Tibial artery (tissue), 4 donors: ENCODE measurements around the gene UBL4B.

Experiments
- DNase-seq, 2 donors: peaks; one replicate each; pipeline ENCODE4 v3.0.0-alpha.2; 2019
- H3K27ac ChIP-seq, 2 donors: fragments of 200-600 bp; sonication (generic) in 1 of 2; 1 replicate in 1 of 2; 2 replicates in 1 of 2; pipeline ENCODE4 v1.5.1; 2018 to 2019; ENCODE audit warnings: mild to moderate bottlenecking in 1 of 2
- H3K27me3 ChIP-seq, 2 donors: fragments of 200-600 bp; sonication (generic) in 1 of 2; one replicate each; pipeline versions ENCODE4 v1.5.1 to v1.6.0; 2016 to 2019
- H3K36me3 ChIP-seq, 3 donors: fragments of 200-600 bp; sonication (generic) in 2 of 3; one replicate each; pipeline ENCODE4 v1.5.1; 2016 to 2019; ENCODE audit warnings: mild to moderate bottlenecking in 2 of 3
- H3K4me1 ChIP-seq, 4 donors: fragments of 200-600 bp; sonication (generic) in 2 of 4; 1 replicate in 3 of 4; 2 replicates in 1 of 4; pipeline ENCODE4 v1.5.1; 2016 to 2019
- H3K4me3 ChIP-seq, 2 donors: fragments of 200-600 bp; sonication (generic) in 1 of 2; 1 replicate in 1 of 2; 2 replicates in 1 of 2; pipeline ENCODE4 v1.5.1; 2018 to 2019; ENCODE audit warnings: mild to moderate bottlenecking in 2 of 2
- H3K9me3 ChIP-seq, 3 donors: fragments of 200-600 bp; sonication (generic) in 1 of 3; one replicate each; pipeline ENCODE4 v1.5.1; 2016 to 2019
- intact Hi-C: fragments of 100-400 bp; cut with DNase I; formaldehyde crosslinking; loops from one replicate; pipeline ENCODE4 v1.15.0; 2023; ENCODE audit warnings: low total_unique reads
- TF ChIP-seq, protein P1 (sequence below), 2 experiments: fragments of 200-600 bp in 1 of 2; fragments of 450-650 bp in 1 of 2; IDR thresholded peaks; one replicate each; pipeline ENCODE4 v1.5.1; 2017 to 2019; ENCODE audit warnings: antibody characterized with exemption in 2 of 2, mild to moderate bottlenecking in 1 of 2, moderate library complexity in 1 of 2

UBL4B gene

DNA sequence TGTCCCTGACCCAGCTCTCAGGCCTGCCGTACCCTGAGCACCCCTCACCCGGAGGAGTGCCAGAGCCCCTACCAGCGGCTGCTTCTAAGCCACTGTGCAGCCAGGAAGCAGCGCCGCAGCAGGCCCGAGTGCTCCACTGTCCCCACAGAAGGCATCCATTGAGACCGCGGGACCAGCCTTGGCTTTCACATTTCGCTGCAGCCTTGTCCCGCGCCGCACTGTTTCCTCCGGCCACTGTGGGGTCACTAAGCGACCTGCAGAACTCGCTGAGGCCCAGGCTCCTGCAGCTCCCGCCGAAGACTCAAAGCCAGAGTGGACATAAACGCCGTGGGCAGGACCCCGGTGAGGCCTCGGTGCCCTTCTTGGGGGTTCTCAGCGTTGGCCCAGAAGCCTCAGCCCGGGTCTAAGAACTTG, 44.8 kb upstream of the UBL4B start:
- Histone ChIP-seq H3K4me1 (peaks cover 0 to 19% (median 7%) of the 10 kb centered on the region in 4 donors), H3K27ac (no peak overlapping the region), H3K4me3 (no peak overlapping the region), H3K9me3 (peaks cover 0 to 9% (median 3%) of the 10 kb centered on the region in 3 donors), H3K36me3 (no peaks in the 10 kb centered on the region), H3K27me3 (peaks cover 0 to 57% of the 10 kb centered on the region in 2 donors)
- TF ChIP-seq, protein P1, sequence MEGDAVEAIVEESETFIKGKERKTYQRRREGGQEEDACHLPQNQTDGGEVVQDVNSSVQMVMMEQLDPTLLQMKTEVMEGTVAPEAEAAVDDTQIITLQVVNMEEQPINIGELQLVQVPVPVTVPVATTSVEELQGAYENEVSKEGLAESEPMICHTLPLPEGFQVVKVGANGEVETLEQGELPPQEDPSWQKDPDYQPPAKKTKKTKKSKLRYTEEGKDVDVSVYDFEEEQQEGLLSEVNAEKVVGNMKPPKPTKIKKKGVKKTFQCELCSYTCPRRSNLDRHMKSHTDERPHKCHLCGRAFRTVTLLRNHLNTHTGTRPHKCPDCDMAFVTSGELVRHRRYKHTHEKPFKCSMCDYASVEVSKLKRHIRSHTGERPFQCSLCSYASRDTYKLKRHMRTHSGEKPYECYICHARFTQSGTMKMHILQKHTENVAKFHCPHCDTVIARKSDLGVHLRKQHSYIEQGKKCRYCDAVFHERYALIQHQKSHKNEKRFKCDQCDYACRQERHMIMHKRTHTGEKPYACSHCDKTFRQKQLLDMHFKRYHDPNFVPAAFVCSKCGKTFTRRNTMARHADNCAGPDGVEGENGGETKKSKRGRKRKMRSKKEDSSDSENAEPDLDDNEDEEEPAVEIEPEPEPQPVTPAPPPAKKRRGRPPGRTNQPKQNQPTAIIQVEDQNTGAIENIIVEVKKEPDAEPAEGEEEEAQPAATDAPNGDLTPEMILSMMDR (IDR thresholded peaks at IDR 0.05) = no peak
- DNase-seq = no peak
- intact Hi-C loops = no loop called here

GRCh38 chr1:110067893-110068645, 44.2 kb upstream of the UBL4B start:
- Histone ChIP-seq H3K36me3 (no peaks in the 10 kb centered on the region), H3K9me3 (peaks cover 0 to 9% (median 3%) of the 10 kb centered on the region in 3 donors), H3K4me3 (no peak overlapping the region), H3K27me3 (peaks cover 0 to 57% of the 10 kb centered on the region in 2 donors), H3K4me1 (peaks cover 0 to 19% (median 7%) of the 10 kb centered on the region in 4 donors), H3K27ac (no peak overlapping the region)
- no peak for DNase-seq
- intact Hi-C loops = no loop called here
- TF ChIP-seq, protein P1 (IDR thresholded peaks at IDR 0.05) = no peak

DNA sequence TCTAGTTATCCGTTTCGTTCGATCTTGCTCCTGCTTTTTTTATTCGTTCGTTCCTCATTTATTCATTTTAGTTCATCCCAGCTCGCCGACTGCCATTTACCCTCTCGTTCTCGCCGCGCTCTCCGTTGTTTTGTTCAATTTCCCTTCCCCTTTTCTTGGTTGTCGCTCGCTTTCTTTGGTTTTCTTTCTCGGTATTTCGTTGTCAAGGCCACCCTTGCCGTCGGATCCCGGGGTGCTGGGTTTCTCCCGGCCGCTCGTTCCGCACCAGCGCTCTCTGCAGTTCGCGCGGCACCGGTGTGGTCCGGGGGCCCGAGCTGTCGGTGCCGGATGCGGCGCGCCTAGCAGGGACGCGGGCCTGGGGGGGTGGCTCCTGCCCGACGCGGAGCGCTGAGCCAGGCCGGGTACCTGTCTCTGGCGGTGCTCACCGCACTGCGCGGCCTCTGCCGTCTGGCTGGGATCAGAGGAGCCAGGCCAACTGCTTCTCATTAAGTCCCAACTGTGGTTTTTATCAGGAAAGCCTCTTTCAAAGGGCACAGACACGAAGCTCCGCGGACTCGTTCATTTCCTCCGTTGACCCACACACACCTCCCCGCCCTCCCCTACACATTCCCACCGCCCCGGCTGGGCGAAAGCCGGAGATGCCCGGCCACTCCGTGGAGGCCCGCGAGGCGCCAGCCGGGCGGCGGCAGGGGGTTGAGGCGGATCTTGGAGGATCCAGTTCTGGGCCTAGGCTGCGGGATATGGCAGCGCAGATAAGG, 43.4 kb upstream of the UBL4B start:
- H3K27me3 ChIP-seq = peaks cover 0 to 57% of the 10 kb centered on the region in 2 donors
- TF ChIP-seq, protein P1 (IDR thresholded peaks at IDR 0.05) = no peak
- H3K9me3 ChIP-seq = peaks cover 0 to 9% (median 3%) of the 10 kb centered on the region in 3 donors
- H3K4me3 ChIP-seq = no peak overlapping the region
- peaks cover 0 to 19% (median 7%) of the 10 kb centered on the region in 4 donors for H3K4me1 ChIP-seq
- H3K27ac ChIP-seq = no peak overlapping the region
- no peak for DNase-seq
- intact Hi-C loops = no loop called here
- no peaks in the 10 kb centered on the region for H3K36me3 ChIP-seq

GRCh38 chr1:110069404-110070281, 42.6 kb upstream of the UBL4B start:
- peaks cover 0 to 9% (median 3%) of the 10 kb centered on the region in 3 donors for H3K9me3 ChIP-seq
- H3K4me3 ChIP-seq = no peak overlapping the region
- TF ChIP-seq, protein P1 (IDR thresholded peaks at IDR 0.05) = no peak
- no peak overlapping the region for H3K27ac ChIP-seq
- H3K27me3 ChIP-seq = peaks cover 0 to 57% of the 10 kb centered on the region in 2 donors
- peaks cover 0 to 19% (median 7%) of the 10 kb centered on the region in 4 donors for H3K4me1 ChIP-seq
- H3K36me3 ChIP-seq = no peaks in the 10 kb centered on the region
- no peak for DNase-seq
- intact Hi-C loops = no loop called here

GRCh38 chr1:110070282-110070669, 42.0 kb upstream of the UBL4B start:
- H3K4me3 ChIP-seq = no peak overlapping the region
- intact Hi-C loops = no loop called here

More at GRCh38 chr1:110070282-110070669, 42.0 kb upstream of the UBL4B start:
- peaks cover 0 to 57% of the 10 kb centered on the region in 2 donors for H3K27me3 ChIP-seq
- H3K27ac ChIP-seq = no peak overlapping the region
- peaks cover 0 to 9% (median 3%) of the 10 kb centered on the region in 3 donors for H3K9me3 ChIP-seq
- TF ChIP-seq, protein P1 (IDR thresholded peaks at IDR 0.05) = no peak
- peaks cover 0 to 19% (median 7%) of the 10 kb centered on the region in 4 donors for H3K4me1 ChIP-seq
- H3K36me3 ChIP-seq = no peaks in the 10 kb centered on the region
- DNase-seq = no peak
